Dermis blood vessel endothelial cell (primary cell): ENCODE data around the gene SMCO1. TPM values are rescaled to one million over a fixed set of nuclear protein-coding genes. Genes with fewer than 3 reads are reported as not detected.
"Not testable (repeated sequence)": the region's sequence is repeated elsewhere in the genome, so short reads cannot be mapped to it uniquely, and the experiment has no call there.

Experiments used
- DNase-seq: peaks from one replicate; pipeline ENCODE4 v3.0.0; 2010
- total RNA-seq: library from RNA; depleted of rRNA; stranded (reverse); fragments of >200 nt; gene quantifications from 2 replicates; pipeline ENCODE4 v1.2.3, GENCODE V29; 2014

The SMCO1 gene
- total RNA-seq, 1 donor from 2014 or later = not detected

DNA sequence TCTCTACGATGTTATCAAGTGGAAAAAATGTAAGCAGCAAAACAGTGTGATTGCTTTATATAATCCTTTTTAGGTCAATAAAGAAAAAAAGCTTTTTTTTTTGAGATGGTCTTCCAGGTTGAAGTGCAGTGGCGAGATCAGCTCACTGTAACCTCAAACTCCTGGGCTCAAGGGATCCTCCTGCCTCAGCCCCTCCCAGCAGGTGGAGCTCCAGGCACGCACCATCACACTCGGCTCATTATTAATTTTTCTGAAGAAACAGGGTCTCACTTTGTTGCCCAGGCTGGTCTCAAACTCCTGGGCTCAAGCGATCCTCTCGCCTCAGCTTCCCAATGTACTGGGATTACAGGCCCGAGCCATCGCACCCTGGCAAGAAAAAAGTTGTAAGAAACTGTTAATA lies 28.9 kb downstream of the SMCO1 start:
- peak; percentile 45 for DNase-seq

DNA sequence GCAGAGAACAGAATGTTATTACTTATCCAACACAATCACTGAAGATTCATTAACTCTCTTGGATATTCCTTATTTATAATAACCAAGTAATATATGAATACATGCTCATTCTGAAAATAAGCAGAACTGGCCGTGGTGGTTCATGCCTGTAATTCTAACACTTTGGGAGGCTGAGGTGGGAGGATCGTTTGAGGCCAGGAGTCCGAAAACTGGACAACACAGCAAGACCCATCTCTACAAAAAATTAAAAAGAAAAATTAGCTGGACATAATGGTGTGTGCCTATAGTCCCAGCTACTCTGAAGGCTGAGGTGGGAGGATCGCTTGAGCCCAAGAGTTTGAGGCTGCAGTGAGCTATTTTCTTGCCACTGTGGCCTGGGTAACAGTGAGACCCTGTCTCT lies 37.5 kb downstream of the SMCO1 start:
- DNase-seq = no peak

DNA sequence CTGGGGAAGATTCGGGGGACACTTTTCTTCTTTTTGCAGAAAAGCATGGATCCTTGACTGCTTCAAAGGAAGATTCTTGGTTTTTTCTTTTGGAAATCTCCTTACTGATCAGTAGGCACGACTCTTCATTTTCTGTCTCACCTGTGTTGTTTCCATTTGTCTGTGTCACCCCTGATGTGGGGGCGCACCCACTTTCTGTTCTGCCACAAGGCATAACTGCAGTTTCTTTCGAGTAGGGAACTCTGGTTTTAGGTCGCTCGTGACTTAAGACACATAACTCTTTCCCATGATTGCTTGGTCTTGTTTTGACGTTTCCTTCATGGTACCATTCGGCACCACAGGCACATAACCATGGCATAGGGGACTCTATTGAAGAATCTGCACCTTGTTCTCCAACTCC lies 42.9 kb downstream of the SMCO1 start:
- DNase-seq = no peak

DNA sequence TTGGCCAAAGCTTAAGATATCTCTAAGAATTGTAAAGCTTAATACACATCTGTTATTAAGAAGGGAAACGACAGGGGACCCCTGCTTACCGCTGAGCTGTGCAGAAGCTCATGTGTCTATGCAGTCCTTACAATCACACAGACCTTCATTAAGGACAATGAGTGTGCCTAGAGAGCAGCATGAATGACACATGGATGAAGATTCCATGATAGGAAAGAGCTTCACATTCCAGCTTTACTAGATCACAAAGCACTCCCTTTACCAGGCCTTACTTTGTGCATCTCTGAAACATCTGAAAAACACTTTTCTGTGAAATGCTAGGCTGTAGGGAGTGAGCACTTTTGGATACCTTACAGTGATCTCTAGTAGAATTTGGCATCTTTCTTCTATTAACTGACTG lies 43.6 kb downstream of the SMCO1 start:
- DNase-seq = no peak

DNA sequence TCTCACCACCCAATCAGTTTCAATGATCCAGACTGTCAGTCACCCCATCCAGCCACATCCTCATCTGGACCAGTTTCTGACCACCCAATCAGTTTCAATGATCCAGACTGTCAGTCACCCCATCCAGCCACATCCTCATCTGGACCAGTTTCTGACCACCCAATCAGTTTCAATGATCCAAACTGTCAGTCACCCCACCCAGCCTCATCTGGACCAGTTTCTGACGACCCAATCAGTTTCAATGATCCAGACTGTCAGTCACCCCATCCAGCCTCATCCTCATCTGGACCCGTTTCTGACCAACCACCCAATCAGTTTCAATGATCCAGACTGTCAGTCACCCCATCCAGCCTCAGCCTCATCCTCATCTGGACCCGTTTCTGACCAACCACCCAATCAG lies 45.0 kb downstream of the SMCO1 start:
- DNase-seq = not testable (repeated sequence)

DNA sequence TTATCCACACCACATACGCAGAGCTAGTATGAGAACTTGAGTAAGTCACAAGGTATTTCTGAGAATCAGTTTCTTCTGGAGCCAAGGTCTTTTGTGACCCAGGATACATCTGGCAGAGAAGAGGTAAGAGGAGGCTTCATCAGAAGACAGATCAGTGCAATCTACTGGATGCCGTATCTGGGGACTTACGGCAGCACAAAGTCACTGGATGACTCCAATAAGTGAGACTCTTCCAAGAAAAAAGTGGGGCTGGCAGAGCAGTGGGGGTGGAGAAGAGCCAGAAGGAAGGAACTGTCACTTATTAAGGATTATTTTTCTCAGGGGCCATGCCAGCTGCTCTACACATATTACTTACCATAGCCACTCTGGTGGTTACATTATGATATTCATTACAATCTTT lies 51.3 kb downstream of the SMCO1 start:
- DNase-seq = no peak

DNA sequence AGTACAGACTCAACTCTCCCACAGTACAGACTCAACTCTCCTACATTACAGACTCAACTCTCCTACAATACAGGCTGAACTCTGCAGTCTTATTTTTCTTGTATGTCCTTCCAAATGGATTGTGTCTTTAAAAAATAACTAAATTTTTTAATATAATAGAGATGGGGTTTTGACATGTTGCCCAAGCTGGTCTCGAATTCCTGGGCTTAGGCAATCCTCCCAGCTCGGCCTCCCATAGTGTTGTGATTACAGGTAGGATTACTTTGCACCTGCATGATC lies 51.7 kb downstream of the SMCO1 start:
- no peak for DNase-seq

DNA sequence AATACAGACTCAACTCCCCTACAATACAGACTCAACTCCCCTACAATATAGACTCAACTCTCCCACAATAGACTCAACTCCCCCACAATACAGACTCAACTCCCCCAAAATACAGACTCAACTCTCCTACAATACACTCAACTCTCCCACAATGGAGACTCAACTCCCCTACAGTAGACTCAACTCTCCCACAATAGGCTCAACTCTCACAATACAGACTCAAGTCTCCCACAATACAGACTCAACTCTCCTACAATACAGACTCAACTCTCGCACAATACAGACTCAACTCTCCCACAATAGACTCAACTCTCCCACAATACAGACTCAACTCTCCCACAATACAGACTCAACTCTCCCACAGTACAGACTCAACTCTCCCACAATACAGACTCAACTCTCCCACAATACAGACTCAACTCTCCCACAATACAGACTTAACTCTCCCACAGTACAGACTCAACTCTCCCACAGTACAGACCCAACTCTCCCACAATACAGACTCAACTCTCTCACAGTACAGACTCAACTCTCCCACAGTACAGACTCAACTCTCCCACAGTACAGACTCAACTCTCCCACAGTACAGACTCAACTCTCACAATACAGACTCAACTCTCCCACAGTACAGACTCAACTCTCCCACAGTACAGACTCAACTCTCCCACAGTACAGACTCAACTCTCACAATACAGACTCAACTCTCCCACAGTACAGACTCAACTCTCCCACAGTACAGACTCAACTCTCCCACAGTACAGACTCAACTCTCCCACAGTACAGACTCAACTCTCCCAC lies 52.3 kb downstream of the SMCO1 start:
- not testable (repeated sequence) for DNase-seq

DNA sequence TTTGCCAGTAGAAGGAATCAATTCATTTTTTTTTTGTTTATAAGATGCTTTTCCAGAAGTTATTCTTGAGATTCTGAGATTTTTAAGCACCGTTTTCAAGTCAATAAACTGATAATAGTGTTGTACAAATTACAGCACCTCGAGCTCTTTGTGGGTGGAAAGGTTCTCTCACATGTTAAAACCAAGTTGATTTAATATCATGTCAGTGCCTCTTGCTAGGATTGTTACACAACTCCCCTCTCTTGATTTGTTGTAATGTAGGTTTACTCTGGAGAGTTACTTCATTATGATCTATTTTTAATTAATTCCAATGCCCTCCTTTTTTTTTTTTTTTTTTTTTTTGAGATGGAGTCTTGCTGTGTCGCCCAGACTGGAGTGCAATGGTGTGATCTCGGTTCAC lies 57.1 kb downstream of the SMCO1 start:
- DNase-seq = no peak

DNA sequence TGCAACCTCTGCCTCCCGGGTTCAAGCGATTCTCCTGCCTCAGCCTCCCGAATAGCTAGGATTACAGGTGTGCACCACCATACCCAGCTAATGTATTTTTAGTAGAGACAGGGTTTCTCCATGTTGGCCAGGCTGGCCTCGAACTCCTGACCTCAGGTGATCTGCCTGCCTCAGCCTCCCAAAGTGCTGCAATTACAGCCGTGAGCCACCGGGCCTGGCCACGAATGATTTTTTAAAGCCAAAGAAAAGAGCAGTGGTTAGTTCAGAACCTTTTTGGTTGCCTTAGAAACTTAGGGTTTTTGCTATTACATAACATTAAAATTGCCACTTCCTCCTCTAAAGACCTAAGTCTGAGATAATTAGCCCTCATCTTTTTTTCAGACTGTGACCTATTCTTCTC lies 57.7 kb downstream of the SMCO1 start:
- DNase-seq = not testable (repeated sequence)

Other genes with a start within 250 kb of the SMCO1 start
- gene PCYT1A, start 227.6 kb downstream of the SMCO1 start, total RNA-seq = 65.7 and 70.1 TPM in 2 replicates
- gene DYNLT2B, start 197.1 kb downstream of the SMCO1 start, total RNA-seq = 4.9 and 8.6 TPM in 2 replicates
- gene TM4SF19, start 177.0 kb downstream of the SMCO1 start, total RNA-seq = not detected in 2 replicates
- gene UBXN7, start 82.9 kb downstream of the SMCO1 start, total RNA-seq = 18.0 and 27.5 TPM in 2 replicates
- 23.5 TPM in 2 replicates for gene RNF168, start 11.6 kb downstream of the SMCO1 start, total RNA-seq
- 7.8 and 8.3 TPM in 2 replicates for gene WDR53, start 53.2 kb upstream of the SMCO1 start, total RNA-seq
- gene FBXO45, start 53.3 kb upstream of the SMCO1 start, total RNA-seq = 17.2 and 24.2 TPM in 2 replicates
- 13.4 and 16.8 TPM in 2 replicates for gene NRROS, start 124.3 kb upstream of the SMCO1 start, total RNA-seq
- 6.8 and 9.0 TPM in 2 replicates for gene CEP19, start 196.9 kb upstream of the SMCO1 start, total RNA-seq
- gene PIGX, start 197.0 kb upstream of the SMCO1 start, total RNA-seq = 34.4 and 44.0 TPM in 2 replicates
- gene PAK2, start 224.5 kb upstream of the SMCO1 start, total RNA-seq = 81.5 and 186 TPM in 2 replicates